Panc1 (cell line): ENCODE measurements around the gene FBXO3. TPM values are rescaled to one million over a fixed set of nuclear protein-coding genes. Genes with fewer than 3 reads are reported as not detected.

ENCODE experiments used
- ATAC-seq: fragments of 200-7000 bp; cut with Tn5 transposase; 2 replicates; pipeline ENCODE4 v1.9.1; 2020; ENCODE audit warnings: mild to moderate bottlenecking, moderate library complexity
- BruUV-seq: library from RNA; stranded (reverse); fragments of 400-500 nt; replicated peaks from 2 replicates; lab custom pipeline; 2021; lab: Mats Ljungman, UMichigan
- CTCF ChIA-PET: fragments of 300-600 bp; sonication (Branson Sonifier 250); formaldehyde crosslinking; loops from one replicate; lab custom pipeline; 2022; ENCODE audit warnings: antibody characterized with exemption; lab: Charles Lee
- POLR2A ChIA-PET: fragments of 300-600 bp; sonication (Branson Sonifier 250); formaldehyde crosslinking; loops from one replicate; lab custom pipeline; 2022; ENCODE audit warnings: antibody characterized with exemption; lab: Charles Lee
- DNase-seq: peaks from one replicate; pipeline ENCODE4 v3.0.0-alpha.2; 2010; ENCODE audit warnings: low read depth, low spot score
- H3K27ac ChIP-seq: 2 replicates; pipeline ENCODE4 v1.5.1; 2011; ENCODE audit warnings: mild to moderate bottlenecking, low read length, inconsistent platforms
- H3K27me3 ChIP-seq: fragments of 200-500 bp; sonication (Bioruptor generic); 2 replicates; pipeline ENCODE4 v1.6.0; 2014; ENCODE audit warnings: low read length, inconsistent platforms; ENCODE audit not compliant: control insufficient read depth, insufficient read depth
- H3K36me3 ChIP-seq: fragments of 200-500 bp; sonication (Bioruptor generic); 2 replicates; pipeline ENCODE4 v1.5.1; 2014; ENCODE audit warnings: inconsistent platforms, mild to moderate bottlenecking, low read length, moderate library complexity; ENCODE audit not compliant: control insufficient read depth, insufficient read depth
- H3K4me1 ChIP-seq: 2 replicates; pipeline ENCODE4 v1.5.1; 2011; ENCODE audit warnings: inconsistent platforms, mild to moderate bottlenecking, low read length, moderate library complexity; ENCODE audit not compliant: control insufficient read depth, insufficient read depth
- H3K4me3 ChIP-seq, 2 experiments: 2 replicates each; pipeline ENCODE4 v1.5.1; 2011 to 2012; ENCODE audit warnings: low read depth in 2 of 2, low read length in 2 of 2, mild to moderate bottlenecking in 2 of 2, inconsistent platforms in 1 of 2, moderate library complexity in 1 of 2
- H3K9me3 ChIP-seq: fragments of 200-500 bp; sonication (Bioruptor generic); 2 replicates; pipeline ENCODE4 v1.5.1; 2014; ENCODE audit warnings: low read depth, mild to moderate bottlenecking, inconsistent platforms, low read length, moderate library complexity; ENCODE audit not compliant: control insufficient read depth, insufficient read depth
- CTCF ChIP-seq: fragments of 450-650 bp; IDR thresholded peaks from 2 replicates; pipeline ENCODE4 v1.5.1; 2017; ENCODE audit warnings: mild to moderate bottlenecking
- POLR2AphosphoS5 ChIP-seq: IDR thresholded peaks from 2 replicates; pipeline ENCODE4 v1.6.1; 2012; ENCODE audit warnings: mild to moderate bottlenecking, low read depth, low read length, moderate library complexity
- REST ChIP-seq, 2 experiments: IDR thresholded peaks; 2 replicates each; pipeline ENCODE4 v1.6.1; 2011 to 2012; ENCODE audit warnings: low read depth in 2 of 2, control low read depth in 1 of 2, low read length in 1 of 2, mild to moderate bottlenecking in 1 of 2, moderate library complexity in 1 of 2; ENCODE audit not compliant: insufficient read depth in 1 of 2
- SIN3A ChIP-seq: IDR thresholded peaks from 2 replicates; pipeline ENCODE4 v1.6.1; 2012; ENCODE audit warnings: low read depth, mild to moderate bottlenecking, low read length, moderate library complexity, borderline replicate concordance; ENCODE audit not compliant: insufficient read depth
- TCF7L2 ChIP-seq: IDR thresholded peaks from 2 replicates; pipeline ENCODE4 v1.6.1; 2011; ENCODE audit warnings: mild to moderate bottlenecking, low read depth, low read length, inconsistent platforms
- in situ Hi-C: cut with HindIII; loops from 2 replicates; pipeline ENCODE4 v1.10.0; 2016; ENCODE audit warnings: low sequenced_read_pairs, low pct_unique_long_range_greater_than_20kb
- intact Hi-C: fragments of 100-400 bp; cut with micrococcal nuclease; formaldehyde crosslinking; loops from one replicate; pipeline ENCODE4 v1.10.0; 2022; ENCODE audit not compliant: unreplicated experiment
- total RNA-seq: library from RNA; stranded (reverse); gene quantifications from one replicate; pipeline ENCODE4 v1.2.1, GENCODE V29; 2021; ENCODE audit not compliant: unreplicated experiment

The FBXO3 gene
- total RNA-seq, 1 experiment from 2014 or later, result 22.3 TPM

DNA sequence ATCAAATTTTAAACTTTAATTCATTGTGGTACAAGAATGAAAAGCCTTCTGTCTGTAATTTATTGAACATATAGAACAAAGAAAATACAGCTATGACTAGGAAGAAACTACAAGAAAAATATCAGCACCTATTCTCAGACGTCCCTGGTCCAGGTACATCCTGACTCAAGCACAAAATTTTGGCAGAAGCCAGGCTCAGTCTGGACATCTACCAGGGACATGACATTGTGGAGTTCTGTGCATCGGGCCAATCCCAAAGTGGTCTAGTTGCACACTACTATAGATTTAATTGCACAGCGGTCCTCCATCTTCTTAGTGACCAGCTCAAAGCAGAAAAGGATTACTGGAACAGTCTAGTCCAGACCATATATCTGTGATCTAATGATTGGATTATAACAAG, 22.4 kb downstream of the FBXO3 start:
- ChIA-PET POLR2A (no interaction called here), CTCF (no interaction called here)
- H3K27me3 ChIP-seq, result no peaks in the 10 kb centered on the region
- H3K4me1 ChIP-seq, result no peaks in the 10 kb centered on the region; the same call in 1 of the 2 replicates
- ATAC-seq, result no peak
- BruUV-seq, result no TSS peak
- TF ChIP-seq POLR2AphosphoS5 (no peak), REST (IDR thresholded peaks at IDR 0.05; ENCODE audit: insufficient read depth in 1 of 2, low read depth in 2 of 2, low read length in 1 of 2) (no peak)
- no peaks in the 10 kb centered on the region for H3K9me3 ChIP-seq
- in situ Hi-C loops (no loop called here), intact Hi-C loops (no loop called here)
- no peaks in the 10 kb centered on the region; the same call in none of the 2 replicates for H3K36me3 ChIP-seq
- no peak for DNase-seq
- H3K27ac ChIP-seq, result no peak overlapping the region
- H3K4me3 ChIP-seq, result no peak overlapping the region

DNA sequence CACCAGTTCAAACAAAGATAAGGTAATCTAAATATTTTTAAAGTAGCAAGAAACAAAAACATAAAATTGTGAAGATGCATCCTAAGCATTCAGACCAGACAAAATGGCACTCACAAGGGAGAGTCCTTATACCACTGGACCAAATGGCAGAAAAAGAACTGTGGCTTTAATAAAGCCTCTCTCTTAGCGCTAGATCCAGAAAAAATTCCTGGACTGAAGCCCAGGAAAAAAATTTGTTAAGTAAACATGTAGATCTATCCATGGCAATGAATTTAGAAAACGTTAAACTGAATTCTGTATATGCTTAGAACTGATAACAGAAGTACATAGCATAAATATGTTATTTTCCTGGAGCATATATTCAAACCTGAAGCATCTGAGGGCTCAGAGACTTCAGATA, 26.3 kb downstream of the FBXO3 start:
- no peaks in the 10 kb centered on the region for H3K27me3 ChIP-seq
- H3K36me3 ChIP-seq, result no peaks in the 10 kb centered on the region
- intact Hi-C loops, result no loop called here
- POLR2A ChIA-PET, result no interaction called here
- no TSS peak for BruUV-seq
- H3K4me1 ChIP-seq, result peaks cover 6% of the 10 kb centered on the region
- TF ChIP-seq REST (IDR thresholded peaks at IDR 0.05; ENCODE audit: insufficient read depth in 1 of 2, low read depth in 2 of 2, low read length in 1 of 2), result no peak
- TF ChIP-seq TCF7L2, result no peak
- no peak for TF ChIP-seq POLR2AphosphoS5
- no peak for TF ChIP-seq CTCF
- no peak for TF ChIP-seq SIN3A
- ATAC-seq, result no peak
- no peak overlapping the region for H3K27ac ChIP-seq
- in situ Hi-C loops, result no loop called here
- no peak for DNase-seq
- CTCF ChIA-PET, result interaction anchor here (0.6 kb wide), 1 partner anchor 41 kb away, joined by 5 read pairs; no protein-coding TSS in a partner anchor
- H3K9me3 ChIP-seq, result no peaks in the 10 kb centered on the region
- H3K4me3 ChIP-seq, result no peak overlapping the region
